Astrocyte of the cerebellum (primary cell): ENCODE measurements around the gene PDE11A.
"Not testable (repeated sequence)": the region's sequence is repeated elsewhere in the genome, so short reads cannot be mapped to it uniquely, and the experiment has no call there.

Experiments used
- DNase-seq: peaks from one replicate; pipeline ENCODE4 v3.0.0-alpha.2; 2011; ENCODE audit warnings: low read depth
- H3K4me3 ChIP-seq: 2 replicates; pipeline ENCODE4 v1.5.1; 2011; ENCODE audit warnings: mild to moderate bottlenecking, low read depth, low read length, moderate library complexity
- CTCF ChIP-seq: IDR thresholded peaks from 2 replicates; pipeline ENCODE4 v1.5.1; 2012; ENCODE audit warnings: low read length, low read depth, moderate library complexity, mild to moderate bottlenecking; ENCODE audit errors: missing control alignments
- in situ Hi-C: cut with HindIII; loops from 2 replicates; pipeline ENCODE4 v1.10.0; 2017; ENCODE audit warnings: low sequenced_read_pairs

PDE11A gene

DNA sequence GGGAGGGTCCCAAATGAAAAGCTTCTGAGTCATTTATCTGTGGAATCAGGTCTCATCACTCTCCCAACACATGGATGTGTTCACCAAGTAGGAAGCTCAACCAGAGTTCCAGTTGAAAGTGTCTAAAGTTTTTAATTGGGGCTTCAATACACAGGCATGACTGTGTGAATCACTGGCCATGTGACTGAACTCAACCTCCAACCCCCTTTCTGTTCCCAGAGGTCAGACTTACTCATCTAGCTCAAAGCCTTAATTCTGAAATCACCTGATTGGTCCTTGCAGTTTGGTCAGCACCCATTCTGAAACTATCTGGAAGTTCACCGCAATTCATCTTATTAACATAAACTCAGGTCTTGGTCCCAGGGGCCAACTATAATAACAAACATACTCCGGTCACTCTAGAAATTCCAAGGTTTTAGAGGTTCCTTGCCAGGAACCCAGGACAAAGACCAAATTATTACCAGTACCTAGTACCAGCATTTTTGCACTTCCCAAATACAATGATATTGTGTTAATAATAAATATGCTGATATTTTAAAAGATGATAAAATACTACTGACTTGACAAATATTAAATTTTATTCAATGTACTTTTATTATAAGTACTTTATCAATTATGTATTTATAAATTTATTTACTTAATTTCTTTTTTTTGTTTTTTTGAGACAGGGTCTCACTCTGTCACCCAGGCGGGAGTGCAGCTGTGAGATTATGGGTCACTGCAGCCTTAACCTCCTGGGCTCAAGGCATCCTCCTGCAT, 28.9 kb upstream of the PDE11A start:
- TF ChIP-seq CTCF = no peak
- H3K4me3 ChIP-seq = no peak overlapping the region
- no peak for DNase-seq
- in situ Hi-C loops = no loop called here

- no peak for TF ChIP-seq CTCF
- H3K4me3 ChIP-seq = no peak overlapping the region
- DNase-seq = no peak
- in situ Hi-C loops = no loop called here
Measured at GRCh38 chr2:178093471-178093870, 20.9 kb upstream of the PDE11A start.

DNA sequence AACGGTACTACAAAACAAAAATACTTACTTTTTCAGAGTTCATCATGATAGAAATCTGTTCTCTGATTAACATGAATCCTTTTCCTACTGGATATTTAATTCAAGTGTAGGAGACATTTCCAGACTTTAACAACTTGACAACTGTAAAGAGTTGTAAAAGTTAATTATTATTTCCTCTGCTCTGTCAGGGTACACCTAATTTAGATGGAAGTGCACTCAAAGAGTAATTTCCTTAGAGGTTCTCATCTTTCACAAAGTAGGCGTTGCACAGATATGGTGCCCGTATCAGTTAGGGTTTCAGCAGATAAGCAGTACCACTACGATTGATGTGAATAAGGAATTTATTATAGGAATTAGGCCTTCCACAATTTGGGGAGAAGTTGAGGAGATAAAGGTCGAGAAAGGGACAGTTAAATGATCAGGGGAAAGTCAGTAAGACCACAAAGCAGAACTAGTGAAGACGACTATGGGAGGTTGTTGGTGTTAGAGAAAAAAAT, 16.2 kb upstream of the PDE11A start:
- DNase-seq = no peak
- in situ Hi-C loops = no loop called here
- TF ChIP-seq CTCF = no peak
- no peak overlapping the region for H3K4me3 ChIP-seq

DNA sequence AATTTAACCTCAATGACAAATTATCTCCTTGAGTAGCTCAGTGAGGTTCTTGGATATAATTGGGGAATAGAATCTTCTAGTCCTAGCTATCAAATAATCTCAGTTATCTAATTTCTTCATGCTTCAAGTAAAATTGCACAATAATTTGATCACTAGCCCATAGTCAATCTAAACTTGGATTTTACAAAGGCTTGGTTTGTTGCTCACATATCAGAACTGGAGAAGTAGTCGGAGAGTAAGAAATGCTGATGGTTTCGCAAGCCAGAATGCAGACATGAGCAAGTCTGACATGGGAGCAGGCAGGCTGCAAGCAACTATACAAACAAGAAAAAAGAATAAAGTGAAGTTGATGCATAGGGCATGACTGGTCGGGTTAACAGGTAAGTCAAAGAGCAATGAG, 11.7 kb upstream of the PDE11A start:
- in situ Hi-C loops = no loop called here
- no peak overlapping the region for H3K4me3 ChIP-seq
- DNase-seq = no peak
- TF ChIP-seq CTCF = no peak

DNA sequence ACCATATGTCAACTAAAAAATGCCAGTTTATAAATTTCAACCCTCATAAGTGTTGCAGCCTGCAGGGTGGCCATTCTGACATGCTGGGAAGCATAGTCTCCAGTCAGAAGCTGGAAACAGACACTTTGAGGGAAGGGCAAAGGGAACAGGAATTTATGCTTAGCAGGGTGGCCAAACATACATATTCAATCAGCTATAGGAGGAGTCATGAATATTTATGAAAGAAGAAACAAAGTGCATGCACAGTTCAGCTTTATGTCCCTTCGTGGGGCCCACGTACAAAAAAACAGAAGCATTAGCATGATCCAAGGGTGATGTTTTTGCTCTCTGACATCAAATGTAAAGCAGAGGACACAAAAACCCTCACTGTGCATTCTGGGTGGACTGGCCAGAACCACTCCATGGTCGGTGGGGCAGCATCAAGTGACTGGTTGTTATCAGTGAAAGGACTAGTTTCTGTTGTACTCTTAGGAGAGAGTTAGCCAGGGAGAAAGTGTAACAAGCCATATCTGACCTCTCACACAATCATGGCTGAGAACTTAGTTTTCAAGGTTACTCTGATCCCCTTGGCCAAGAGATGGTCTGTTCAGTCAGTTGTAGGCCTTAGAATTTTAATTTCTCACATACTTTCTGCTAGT, 9.9 kb upstream of the PDE11A start:
- no peak overlapping the region for H3K4me3 ChIP-seq
- TF ChIP-seq CTCF = no peak
- no peak for DNase-seq
- in situ Hi-C loops = no loop called here

DNA sequence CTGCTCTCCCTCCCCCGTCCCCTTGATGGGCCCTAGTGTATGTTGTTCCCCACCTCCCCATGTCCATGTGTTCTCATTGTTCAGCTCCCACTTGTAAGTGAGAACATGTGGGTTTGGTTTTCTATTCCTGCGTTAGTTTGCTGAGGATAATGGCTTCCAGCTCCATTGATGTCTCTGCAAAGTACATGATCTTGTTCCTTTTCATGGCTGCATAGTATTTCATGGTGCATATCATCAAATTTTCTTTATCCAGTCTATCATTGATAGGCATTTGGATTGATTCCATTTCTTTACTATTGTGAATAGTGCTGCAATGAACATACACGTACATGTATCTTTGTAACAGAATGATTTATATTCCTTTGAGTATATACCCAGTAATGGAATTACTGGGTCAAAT, 6.7 kb upstream of the PDE11A start:
- H3K4me3 ChIP-seq, DNase-seq, in situ Hi-C loops: not testable (repeated sequence)

- no peak overlapping the region for H3K4me3 ChIP-seq
- no peak for DNase-seq
- TF ChIP-seq CTCF = no peak
- in situ Hi-C loops = no loop called here
Measured at GRCh38 chr2:178076130-178076529, 3.6 kb upstream of the PDE11A start.
